Vagina (tissue), 2 donors: ENCODE measurements around the gene MRPL28.

Source experiments
- CTCF ChIP-seq, 3 experiments: fragments of 450-650 bp in 2 of 3; fragments of 200-600 bp in 1 of 3; sonication (generic) in 1 of 3; IDR thresholded peaks; one replicate each; pipeline ENCODE4 v1.5.1; 2017 to 2019; ENCODE audit warnings: antibody characterized with exemption in 3 of 3, mild to moderate bottlenecking in 2 of 3, moderate library complexity in 2 of 3
- POLR2A ChIP-seq, 2 donors: fragments of 450-650 bp; IDR thresholded peaks; one replicate each; pipeline ENCODE4 v1.6.1; 2017; ENCODE audit warnings: antibody characterized with exemption in 2 of 2, mild to moderate bottlenecking in 2 of 2, moderate library complexity in 2 of 2
- POLR2AphosphoS5 ChIP-seq, 2 donors: sonication (generic); formaldehyde crosslinking; IDR thresholded peaks; one replicate each; pipeline ENCODE4 v1.9.0; 2017; ENCODE audit warnings: antibody characterized with exemption in 2 of 2, mild to moderate bottlenecking in 2 of 2, low read depth in 1 of 2; ENCODE audit not compliant: insufficient read depth in 1 of 2

- TF ChIP-seq CTCF (IDR thresholded peaks at IDR 0.05) = no peak
- TF ChIP-seq POLR2A (IDR thresholded peaks at IDR 0.05) = no peak
- TF ChIP-seq POLR2AphosphoS5 (IDR thresholded peaks at IDR 0.05; ENCODE audit: insufficient read depth in 1 of 2, low read depth in 1 of 2) = no peak
These were observed 41.4 kb upstream of the MRPL28 start for GRCh38 chr16:411576-412265.
